Right hindlimb (tissue), 1 donor: ENCODE measurements around the gene ANKRD52.
"Not testable (repeated sequence)": the region's sequence is repeated elsewhere in the genome, so short reads cannot be mapped to it uniquely, and the experiment has no call there.

ENCODE experiments used
- DNase-seq: peaks from one replicate; pipeline ENCODE4 v3.0.0-alpha.2; 2018

ANKRD52 gene

DNA sequence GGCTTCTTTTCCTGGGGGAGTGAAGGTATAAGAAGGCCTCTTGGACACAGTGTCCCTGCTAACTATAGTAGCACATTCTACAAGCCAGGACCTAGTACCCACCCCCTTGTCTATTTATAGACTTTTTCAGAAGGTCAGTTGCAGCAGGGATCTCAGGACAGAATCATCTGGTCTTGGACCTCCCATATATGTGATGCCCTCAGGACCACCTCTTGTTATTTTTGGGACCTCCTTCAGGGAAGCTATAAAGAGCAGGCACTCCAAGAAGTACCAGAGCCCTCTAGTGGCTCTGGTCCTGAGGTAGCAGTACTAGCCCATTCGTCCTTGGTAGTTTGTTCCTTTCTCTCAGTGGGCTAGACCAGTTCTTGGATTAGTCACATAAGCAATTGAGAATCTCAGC lies 12.8 kb upstream of the ANKRD52 start:
- no peak for DNase-seq

DNA sequence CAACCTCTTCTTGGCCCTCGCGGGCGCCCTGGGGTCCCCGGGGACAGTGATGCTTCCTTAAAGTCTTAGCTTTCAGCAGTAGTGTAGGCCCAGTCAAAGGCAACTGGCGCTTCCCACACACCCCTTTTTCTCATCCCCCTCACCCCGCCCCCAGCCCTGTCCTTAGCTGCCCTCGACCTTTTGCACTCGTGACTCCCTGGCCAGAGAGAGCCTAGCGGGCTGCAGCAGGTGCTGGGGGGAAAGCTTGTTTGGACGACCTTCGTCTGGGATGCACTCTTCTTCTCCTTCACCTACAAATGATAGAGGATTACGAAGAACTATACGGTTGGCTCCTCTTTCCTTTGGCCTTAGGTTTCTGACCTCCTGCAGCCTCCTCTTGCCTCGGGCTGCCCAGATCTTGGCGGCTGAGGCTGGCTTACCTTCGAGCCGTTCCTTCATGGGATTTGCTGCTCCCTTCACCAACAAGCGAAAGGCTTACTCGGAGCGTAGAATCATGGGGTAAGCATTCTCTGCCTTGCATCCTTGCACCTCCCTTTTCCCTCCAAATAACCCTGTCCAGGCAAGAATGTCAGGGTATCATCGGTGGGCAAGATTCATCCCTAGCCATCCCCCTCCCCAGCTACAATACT lies 9.4 kb upstream of the ANKRD52 start:
- no peak for DNase-seq

DNA sequence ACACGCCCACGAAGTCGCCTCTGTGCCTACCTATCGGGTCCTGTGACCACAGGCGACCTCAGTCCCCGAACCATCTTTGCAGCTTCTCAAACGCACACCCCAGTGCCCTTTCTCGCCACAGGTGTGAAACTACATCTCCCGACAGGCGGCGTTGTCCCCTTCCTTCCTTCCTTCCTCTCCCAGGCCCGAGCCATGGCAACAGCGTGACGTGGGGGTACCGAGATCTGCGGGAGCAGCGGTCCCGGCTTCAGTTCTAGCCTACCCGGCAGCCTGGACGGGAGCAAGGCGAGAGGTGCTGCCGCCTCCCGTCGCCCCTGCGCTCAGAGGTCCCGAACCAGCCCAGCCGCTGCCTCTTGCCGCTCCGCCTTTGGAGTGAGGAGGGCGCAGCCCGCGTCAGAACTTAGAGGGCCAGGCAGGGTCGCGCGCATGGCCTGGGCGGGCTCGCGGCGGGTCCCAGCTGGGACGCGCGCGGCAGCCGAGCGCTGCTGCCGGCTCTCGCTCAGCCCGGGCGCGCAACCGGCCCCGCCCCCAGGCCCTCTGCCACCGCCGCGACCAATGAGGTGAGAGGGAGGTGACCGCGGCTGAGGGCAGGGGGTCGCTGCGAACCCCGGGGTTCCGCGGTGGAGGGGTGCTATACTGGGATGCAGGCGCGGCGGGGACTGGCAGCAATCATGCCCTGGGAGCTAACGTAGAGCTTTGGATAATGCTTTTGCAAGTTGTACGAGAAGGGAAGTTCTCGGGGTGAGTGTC lies 8.7 kb upstream of the ANKRD52 start, which contains the start of gene COQ10A:
Gene COQ10A (plus strand): TSS at position 250 of the 750 bp plus-strand sequence. CDS start 177 bp downstream, at position 427.
- peak; percentile 94 for DNase-seq

- DNase-seq = not testable (repeated sequence)
These were observed 8.0 kb upstream of the ANKRD52 start for GRCh38 chr12:56266068-56266692.

DNA sequence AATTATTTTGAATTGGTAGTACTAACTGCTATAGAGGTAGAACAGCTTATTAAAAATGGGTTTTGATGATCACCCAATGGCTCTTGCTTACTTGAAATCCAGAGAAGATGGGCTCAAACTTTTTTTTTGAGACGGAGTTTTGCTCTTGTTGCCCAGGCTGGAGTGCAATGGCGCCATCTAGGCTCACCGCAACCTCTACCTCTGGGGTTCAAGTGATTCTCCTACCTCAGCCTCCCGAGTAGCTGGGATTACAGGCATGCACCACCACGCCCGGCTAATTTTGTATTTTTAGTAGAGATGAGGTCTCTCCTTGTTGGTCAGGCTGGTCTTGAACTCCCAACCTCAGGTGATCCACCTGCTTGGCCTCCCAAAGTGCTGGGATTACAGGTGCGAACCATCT lies 4.8 kb upstream of the ANKRD52 start:
- DNase-seq = not testable (repeated sequence)

DNA sequence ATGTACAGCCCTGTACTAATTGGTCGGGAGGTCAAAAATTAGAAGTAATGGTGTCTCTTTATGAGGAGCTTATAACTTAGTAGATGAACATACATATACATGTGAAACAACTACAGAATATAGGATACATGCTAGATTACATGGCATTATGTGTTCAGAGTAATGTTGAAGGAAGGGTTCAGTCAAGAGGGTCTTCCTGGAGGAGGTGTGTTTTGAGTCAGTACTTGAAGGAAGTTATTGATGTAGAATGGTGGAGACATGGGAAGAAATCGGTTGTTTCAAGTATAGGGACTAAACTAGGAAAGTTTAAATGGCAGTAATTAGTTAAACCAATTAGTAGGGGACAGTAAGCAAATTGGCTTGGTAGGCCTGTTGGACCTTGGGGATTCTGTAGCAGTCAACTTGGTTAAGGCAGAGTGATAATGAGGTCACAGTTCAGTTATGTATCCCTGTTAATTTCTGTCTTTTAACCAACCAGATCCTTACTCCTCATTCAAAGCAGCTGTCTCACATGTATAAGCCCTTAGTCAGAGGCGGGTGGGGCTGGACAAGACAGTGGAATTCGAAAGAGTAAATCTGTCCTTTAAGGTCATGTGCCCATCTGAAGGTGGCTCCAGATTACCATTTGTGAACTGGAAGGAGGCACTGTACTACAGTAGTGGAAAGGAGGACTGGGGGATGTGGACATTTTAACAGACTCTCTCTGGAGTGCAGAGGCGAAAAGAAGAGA lies 3.5 kb upstream of the ANKRD52 start:
- no peak for DNase-seq

DNA sequence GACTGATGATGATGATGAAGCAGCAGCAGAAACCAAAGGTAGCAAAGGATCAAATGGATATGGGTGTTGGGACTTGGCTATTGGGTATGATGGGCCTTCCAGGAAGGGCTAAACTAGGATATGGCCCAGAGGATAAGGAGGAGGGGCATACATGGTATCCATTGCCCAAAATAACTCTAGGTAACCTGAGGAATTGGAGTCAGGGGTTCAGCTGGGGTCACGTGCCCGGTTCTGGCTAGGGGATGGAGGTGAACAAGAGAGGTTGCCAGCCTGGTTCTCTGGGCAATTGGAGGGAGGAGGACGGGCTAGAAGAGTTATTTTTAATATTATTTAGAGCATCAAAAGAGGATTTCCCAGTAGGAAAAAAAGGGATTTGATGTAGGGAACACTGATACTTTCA lies 2.7 kb upstream of the ANKRD52 start:
- no peak for DNase-seq

DNA sequence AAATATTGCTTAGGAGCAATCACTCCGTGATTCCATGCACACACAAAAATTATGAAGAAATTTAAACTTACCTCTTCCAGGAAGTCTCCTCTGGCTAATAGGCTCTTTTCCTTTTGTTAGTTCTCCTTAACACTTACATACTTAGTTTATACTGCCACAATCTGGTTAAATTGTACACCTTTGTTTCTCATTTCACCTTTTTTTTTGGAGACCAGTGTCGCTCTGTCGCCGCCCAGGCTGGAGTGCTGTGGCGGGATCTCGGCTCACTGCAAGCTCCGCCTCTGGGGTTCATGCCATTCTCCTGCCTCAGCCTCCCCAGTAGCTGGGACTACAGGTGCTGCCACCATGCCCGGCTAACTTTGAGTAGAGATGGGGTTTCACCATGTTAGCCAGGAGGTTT lies 2.2 kb upstream of the ANKRD52 start:
- no peak for DNase-seq

GRCh38 chr12:56258820-56259183 lies 618 bp upstream of the ANKRD52 start:
- no peak for DNase-seq

DNA sequence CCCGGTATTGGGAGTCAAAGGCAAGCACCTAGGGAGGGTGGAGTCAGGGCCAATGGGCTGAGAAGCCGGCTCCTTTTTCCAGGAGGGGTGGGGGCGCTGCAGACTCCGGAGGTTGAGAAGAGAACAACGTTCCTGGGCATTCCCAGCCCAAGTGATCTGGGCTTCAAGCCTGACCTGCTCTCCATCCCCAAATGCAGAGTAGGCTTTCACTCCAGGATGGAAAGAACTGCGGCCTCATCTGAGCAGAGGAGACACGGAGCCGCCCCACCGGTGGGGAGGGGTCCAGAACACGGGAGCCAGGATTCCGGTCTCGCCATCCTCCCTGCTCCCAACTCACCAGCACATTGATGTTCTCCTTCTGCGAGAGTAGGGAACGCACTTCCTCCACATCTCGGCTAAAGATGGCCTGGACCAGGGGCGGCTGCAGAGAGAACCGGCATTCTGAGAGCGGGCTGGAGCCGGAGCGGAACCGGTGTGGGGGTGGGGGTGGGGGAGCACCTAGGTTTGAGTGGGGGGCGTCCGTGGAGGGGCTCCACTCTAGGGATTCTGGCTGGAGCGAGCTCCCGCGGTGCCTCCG lies 605 bp downstream of the ANKRD52 start:
- DNase-seq = peak; percentile 46

DNA sequence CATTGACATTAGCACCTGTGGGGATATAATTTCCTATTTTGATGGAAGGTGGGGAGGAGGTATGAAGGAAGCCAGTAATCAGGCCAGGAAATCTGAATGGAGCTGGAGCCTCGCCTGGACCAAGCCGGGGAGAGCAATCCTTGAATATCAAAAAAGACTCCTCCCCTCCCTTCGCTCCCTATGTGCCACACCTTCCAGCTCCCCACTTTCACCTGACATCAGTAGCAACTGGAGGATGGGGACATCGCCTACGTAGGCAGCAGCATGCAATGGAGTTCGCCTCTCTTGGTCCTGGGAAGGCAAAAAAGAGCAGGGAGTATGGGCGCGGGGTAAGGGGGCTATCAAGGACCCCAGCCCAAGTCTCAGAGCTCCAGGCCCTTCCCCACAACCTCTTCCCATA lies 1.1 kb downstream of the ANKRD52 start:
- DNase-seq = no peak

DNA sequence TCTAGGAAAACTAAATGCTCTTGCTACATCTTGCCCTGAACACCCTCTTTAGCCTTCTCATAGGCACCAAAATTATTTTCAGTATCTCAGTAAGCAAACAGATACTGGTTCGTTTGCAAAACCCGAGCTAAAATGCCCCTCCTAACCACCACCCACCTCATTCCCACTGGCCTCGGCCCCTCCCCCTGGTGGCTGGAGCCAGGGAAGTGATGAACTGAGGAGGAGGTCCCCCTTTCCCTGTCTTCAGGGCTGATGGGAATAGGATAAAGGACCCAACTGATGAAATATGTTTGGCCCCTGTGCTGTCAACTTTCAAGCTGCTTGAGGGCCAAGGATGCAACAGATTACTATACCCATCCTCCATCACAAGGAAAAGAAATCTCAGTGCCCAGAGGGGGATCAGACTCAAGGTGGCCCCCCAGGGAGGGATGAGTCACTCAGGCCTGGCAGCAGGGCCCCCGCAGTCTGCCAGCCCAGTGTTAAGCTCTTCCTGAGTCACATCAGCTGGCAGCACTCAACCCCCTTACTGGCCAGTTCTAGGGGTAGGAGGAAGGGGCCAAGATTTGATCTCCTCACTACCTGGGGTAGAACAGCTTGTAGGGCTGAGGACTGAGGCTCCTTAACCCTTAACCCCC lies 1.7 kb downstream of the ANKRD52 start:
- no peak for DNase-seq

- no peak for DNase-seq
These were observed 2.5 kb downstream of the ANKRD52 start for GRCh38 chr12:56255671-56256070.

- no peak for DNase-seq
These were observed 5.1 kb downstream of the ANKRD52 start for GRCh38 chr12:56253091-56253490.

DNA sequence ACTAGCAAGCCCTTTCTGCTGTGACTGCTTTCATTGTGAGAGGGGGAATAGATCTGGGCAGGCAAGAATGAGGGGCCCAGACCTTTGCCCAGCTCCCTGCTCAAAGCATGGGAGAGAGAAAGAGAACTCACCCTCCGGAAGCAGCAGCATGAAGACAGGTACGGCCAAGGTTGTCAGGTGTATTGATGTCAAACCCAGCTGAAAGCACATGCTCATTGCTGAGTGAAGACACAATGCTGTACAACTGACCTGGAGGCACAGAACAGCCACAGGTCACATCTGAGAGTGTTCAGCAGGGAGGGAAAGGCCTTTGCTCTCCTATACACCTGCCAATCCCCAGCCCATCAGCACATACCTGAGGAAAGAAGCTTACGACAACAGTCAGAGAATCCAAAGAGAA lies 5.5 kb downstream of the ANKRD52 start:
- DNase-seq = no peak

GRCh38 chr12:56248711-56249110 lies 9.5 kb downstream of the ANKRD52 start:
- no peak for DNase-seq

GRCh38 chr12:56247923-56248322 lies 10.3 kb downstream of the ANKRD52 start:
- DNase-seq = no peak

- no peak for DNase-seq
These were observed 13.7 kb downstream of the ANKRD52 start for GRCh38 chr12:56244494-56244893.

DNA sequence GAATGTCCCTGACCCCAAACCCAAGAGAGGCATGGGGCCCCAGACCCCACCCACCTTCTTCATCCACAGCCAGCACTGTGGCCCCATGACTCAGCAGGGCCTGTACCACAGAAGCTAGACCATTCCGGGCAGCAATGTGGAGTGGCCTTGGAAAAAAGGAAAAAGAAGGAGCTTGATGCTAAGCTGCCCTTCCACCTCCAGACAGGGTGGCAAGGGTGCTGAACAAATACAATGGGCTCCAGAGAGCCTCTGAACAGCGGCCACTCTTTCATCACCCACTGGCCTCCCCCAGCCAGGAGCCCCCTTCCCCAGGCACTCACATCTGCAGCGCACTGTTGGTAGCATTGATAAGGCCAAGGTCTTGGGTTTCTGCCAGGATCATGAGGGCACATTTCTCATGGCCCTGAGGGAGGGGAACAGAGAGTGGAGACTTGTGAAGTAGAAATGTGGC lies 14.4 kb downstream of the ANKRD52 start:
- DNase-seq = no peak

GRCh38 chr12:56242986-56243385 lies 15.2 kb downstream of the ANKRD52 start:
- DNase-seq = no peak

- DNase-seq = no peak
These were observed 16.5 kb downstream of the ANKRD52 start for GRCh38 chr12:56241424-56242303.
